Loucy (cell line): ENCODE measurements around the gene TUBB2A.

Source experiments
- CTCF ChIP-seq: fragments of 200-600 bp; sonication (generic); conservative IDR thresholded peaks from 2 replicates; pipeline ENCODE4 v1.5.1; 2014; ENCODE audit warnings: mild to moderate bottlenecking, antibody characterized with exemption, low read length
- EZH2phosphoT487 ChIP-seq: fragments of 200-600 bp; IDR thresholded peaks from 2 replicates; pipeline ENCODE4 v1.6.1; 2018; ENCODE audit warnings: antibody characterized with exemption, mild to moderate bottlenecking, moderate library complexity, borderline replicate concordance

- TF ChIP-seq CTCF = no peak
- no peak for TF ChIP-seq EZH2phosphoT487
These were observed 23.8 kb upstream of the TUBB2A start for GRCh38 chr6:3181105-3181504.
